ENCODE measurements around the gene LYSMD2. TPM values are rescaled to one million over a fixed set of nuclear protein-coding genes. Genes with fewer than 3 reads are reported as not detected.
A peak's percentile ranks its signal among the peaks of the same experiment; 100 is the strongest.

Gene LYSMD2
- total RNA-seq, 2 experiments from 2014 or later = 16.0 to 21.7 TPM

- Mint-ChIP-seq H3K4me3 (no peak overlapping the region), H3K9me3 (ENCODE audit: low read depth) (no peaks in the 10 kb centered on the region), H3K36me3 (peaks cover 19% of the 10 kb centered on the region), H3K27ac (no peak overlapping the region), H3K4me1 (peaks cover 7% of the 10 kb centered on the region), H3K27me3 (no peaks in the 10 kb centered on the region)
- DNase-seq = no peak
- ATAC-seq = no peak
- CTCF ChIA-PET = interaction anchor here (1.1 to 2.4 kb wide), 3 partner anchors 10 to 116 kb away, joined by 4 to 9 read pairs (median 7); no protein-coding TSS in a partner anchor
Observed at GRCh38 chr15:51766341-51766740, 28.9 kb upstream of the LYSMD2 start.

- no peak overlapping the region for H3K27ac Mint-ChIP-seq
Observed at GRCh38 chr15:51765751-51766150, 28.3 kb upstream of the LYSMD2 start.

GRCh38 chr15:51760805-51761204, 23.4 kb upstream of the LYSMD2 start:
- no peaks in the 10 kb centered on the region for H3K27me3 Mint-ChIP-seq
- no peak overlapping the region for H3K27ac Mint-ChIP-seq
- no peak overlapping the region for H3K4me3 Mint-ChIP-seq
- no peaks in the 10 kb centered on the region for H3K9me3 Mint-ChIP-seq (ENCODE audit: low read depth)
- peaks cover under 1% of the 10 kb centered on the region for H3K4me1 Mint-ChIP-seq
- DNase-seq (no peak), ATAC-seq (no peak)
- CTCF ChIA-PET = interaction anchor here (0.6 to 2.4 kb wide), 4 partner anchors 16 to 1102 kb away, joined by 3 to 11 read pairs (median 3); no protein-coding TSS in a partner anchor
- H3K36me3 Mint-ChIP-seq = no peaks in the 10 kb centered on the region

More at GRCh38 chr15:51765751-51766150, 28.3 kb upstream of the LYSMD2 start:
- no peaks in the 10 kb centered on the region for H3K9me3 Mint-ChIP-seq (ENCODE audit: low read depth)
- no peak overlapping the region for H3K4me3 Mint-ChIP-seq
- ATAC-seq (no peak), DNase-seq (no peak)
- H3K27me3 Mint-ChIP-seq = no peaks in the 10 kb centered on the region
- H3K36me3 Mint-ChIP-seq = peaks cover 19% of the 10 kb centered on the region
- H3K4me1 Mint-ChIP-seq = peaks cover 7% of the 10 kb centered on the region
- CTCF ChIA-PET = interaction anchor here (2.0 kb wide), 1 partner anchor 11 kb away, joined by 7 read pairs; no protein-coding TSS in a partner anchor

GRCh38 chr15:51759557-51760070, 22.2 kb upstream of the LYSMD2 start:
- Mint-ChIP-seq H3K4me3 (no peak overlapping the region), H3K36me3 (no peaks in the 10 kb centered on the region), H3K4me1 (peaks cover 5% of the 10 kb centered on the region), H3K9me3 (ENCODE audit: low read depth) (no peaks in the 10 kb centered on the region), H3K27ac (no peak overlapping the region), H3K27me3 (no peaks in the 10 kb centered on the region)
- DNase-seq = no peak
- no peak for ATAC-seq
- CTCF ChIA-PET = no interaction called here

- peaks cover 10% of the 10 kb centered on the region for H3K4me1 Mint-ChIP-seq
- peaks cover 3% of the 10 kb centered on the region for H3K27me3 Mint-ChIP-seq
- H3K27ac Mint-ChIP-seq = no peak overlapping the region
- peaks cover 3% of the 10 kb centered on the region for H3K9me3 Mint-ChIP-seq (ENCODE audit: low read depth)
- H3K36me3 Mint-ChIP-seq = peaks cover 4% of the 10 kb centered on the region
- DNase-seq (no peak), ATAC-seq (no peak)
- CTCF ChIA-PET = interaction anchor here (1.1 to 6.5 kb wide), 3 partner anchors 10 to 22 kb away, joined by 5 to 29 read pairs (median 5); partner anchors contain the start of gene LYSMD2
- no peak overlapping the region for H3K4me3 Mint-ChIP-seq
Observed at GRCh38 chr15:51758645-51759044, 21.2 kb upstream of the LYSMD2 start.

- CTCF ChIA-PET = interaction anchor here (1.1 to 6.5 kb wide), 4 partner anchors 9 to 20 kb away, joined by 3 to 29 read pairs (median 5); partner anchors contain the start of gene LYSMD2
- DNase-seq (no peak), ATAC-seq (no peak)
- Mint-ChIP-seq H3K4me1 (peaks cover 20% of the 10 kb centered on the region), H3K27me3 (peaks cover 12% of the 10 kb centered on the region), H3K27ac (no peak overlapping the region), H3K9me3 (ENCODE audit: low read depth) (peaks cover 3% of the 10 kb centered on the region), H3K4me3 (no peak overlapping the region), H3K36me3 (peaks cover 12% of the 10 kb centered on the region)
Observed at GRCh38 chr15:51757450-51757849, 20.0 kb upstream of the LYSMD2 start.

GRCh38 chr15:51756482-51756881, 19.0 kb upstream of the LYSMD2 start:
- peaks cover 12% of the 10 kb centered on the region for H3K36me3 Mint-ChIP-seq
- ATAC-seq (no peak), DNase-seq (no peak)
- H3K27me3 Mint-ChIP-seq = peaks cover 14% of the 10 kb centered on the region
- H3K9me3 Mint-ChIP-seq (ENCODE audit: low read depth) = peaks cover 3% of the 10 kb centered on the region
- CTCF ChIA-PET = interaction anchor here (6.5 kb wide), 1 partner anchor 20 kb away, joined by 29 read pairs; no protein-coding TSS in a partner anchor
- H3K4me1 Mint-ChIP-seq = peaks cover 23% of the 10 kb centered on the region
- H3K27ac Mint-ChIP-seq = no peak overlapping the region
- no peak overlapping the region for H3K4me3 Mint-ChIP-seq

GRCh38 chr15:51755790-51756189, 18.3 kb upstream of the LYSMD2 start:
- Mint-ChIP-seq H3K4me3 (no peak overlapping the region), H3K27ac (no peak overlapping the region), H3K36me3 (peaks cover 12% of the 10 kb centered on the region), H3K4me1 (peaks cover 27% of the 10 kb centered on the region), H3K27me3 (peaks cover 17% of the 10 kb centered on the region), H3K9me3 (ENCODE audit: low read depth) (peaks cover 3% of the 10 kb centered on the region)
- ATAC-seq = no peak
- no peak for DNase-seq
- CTCF ChIA-PET = interaction anchor here (1.7 to 6.5 kb wide), 2 partner anchors 21 to 106 kb away, joined by 5 to 29 read pairs; no protein-coding TSS in a partner anchor

- ATAC-seq = no peak
- DNase-seq = no peak
- Mint-ChIP-seq H3K36me3 (peaks cover 12% of the 10 kb centered on the region), H3K4me1 (peaks cover 32% of the 10 kb centered on the region), H3K9me3 (ENCODE audit: low read depth) (peaks cover 3% of the 10 kb centered on the region), H3K4me3 (no peak overlapping the region), H3K27ac (no peak overlapping the region), H3K27me3 (peaks cover 28% of the 10 kb centered on the region)
- CTCF ChIA-PET = interaction anchor here (1.1 to 6.5 kb wide), 3 partner anchors 12 to 104 kb away, joined by 4 to 29 read pairs (median 5); no protein-coding TSS in a partner anchor
Observed at GRCh38 chr15:51754267-51754666, 16.8 kb upstream of the LYSMD2 start.

GRCh38 chr15:51752888-51753287, 15.4 kb upstream of the LYSMD2 start:
- Mint-ChIP-seq H3K4me1 (peaks cover 36% of the 10 kb centered on the region), H3K27ac (no peak overlapping the region), H3K4me3 (peak overlapping the region; percentile 49), H3K27me3 (peaks cover 30% of the 10 kb centered on the region), H3K36me3 (peaks cover 12% of the 10 kb centered on the region), H3K9me3 (ENCODE audit: low read depth) (peaks cover 3% of the 10 kb centered on the region)
- ATAC-seq (no peak), DNase-seq (no peak)
- CTCF ChIA-PET = interaction anchor here (1.7 to 6.5 kb wide), 2 partner anchors 21 to 24 kb away, joined by 4 to 29 read pairs; no protein-coding TSS in a partner anchor

- DNase-seq (no peak), ATAC-seq (peak; percentile 64)
- CTCF ChIA-PET = interaction anchor here (0.7 to 1.7 kb wide), 4 partner anchors 15 to 102 kb away, joined by 3 to 4 read pairs (median 4); no protein-coding TSS in a partner anchor
- Mint-ChIP-seq H3K27ac (no peak overlapping the region), H3K9me3 (ENCODE audit: low read depth) (peaks cover 3% of the 10 kb centered on the region), H3K4me1 (peaks cover 36% of the 10 kb centered on the region), H3K4me3 (peak overlapping the region; percentile 79), H3K36me3 (peaks cover 12% of the 10 kb centered on the region), H3K27me3 (peaks cover 30% of the 10 kb centered on the region)
Observed at GRCh38 chr15:51751697-51752683, 14.5 kb upstream of the LYSMD2 start.

- peak; percentile 59 for DNase-seq
- CTCF ChIA-PET = interaction anchor here (0.9 to 1.7 kb wide), 5 partner anchors 11 to 101 kb away, joined by 3 to 4 read pairs (median 4); partner anchors contain the start of gene LYSMD2
- H3K27me3 Mint-ChIP-seq = peaks cover 30% of the 10 kb centered on the region
- H3K4me3 Mint-ChIP-seq = peak within 1 kb of the TSS; percentile 79
- H3K27ac Mint-ChIP-seq = no peak within 1 kb of the TSS
- peaks cover 3% of the 10 kb centered on the region for H3K9me3 Mint-ChIP-seq (ENCODE audit: low read depth)
- peaks cover 12% of the 10 kb centered on the region for H3K36me3 Mint-ChIP-seq
- peak; percentile 95 for ATAC-seq
- H3K4me1 Mint-ChIP-seq = peaks cover 36% of the 10 kb centered on the region
Observed at GRCh38 chr15:51750792-51751696, 13.6 kb upstream of the LYSMD2 start, which contains the start of gene TMOD2. TSS of gene TMOD2 (plus strand) at chr15:51751597. CDS start at chr15:51766442, 14,845 bp downstream.
